Keratinocyte (primary cell): ENCODE measurements around the gene PRKAB1. TPM values are rescaled to one million over a fixed set of nuclear protein-coding genes. Genes with fewer than 3 reads are reported as not detected.

Experiments
- DNase-seq: peaks from one replicate; pipeline ENCODE4 v3.0.0-alpha.2; 2011; ENCODE audit warnings: low read depth, missing footprints, low spot score
- FAIRE-seq: peaks from 2 replicates; lab custom pipeline; 2011; peaks lifted over from hg19 to GRCh38; lab: Jason Lieb, UNC
- H2AFZ ChIP-seq: 2 replicates; pipeline ENCODE4 v1.6.0; 2012; ENCODE audit warnings: low read length, control low read depth, inconsistent platforms; ENCODE audit not compliant: control insufficient read depth
- H3K27ac ChIP-seq: 2 replicates; pipeline ENCODE4 v1.5.1; 2011; ENCODE audit warnings: low read length; ENCODE audit not compliant: control insufficient read depth, insufficient read depth
- H3K27me3 ChIP-seq: 3 replicates; pipeline ENCODE4 v1.6.0; 2011; ENCODE audit warnings: low read length; ENCODE audit not compliant: control insufficient read depth, insufficient read depth; ENCODE audit errors: extremely low read depth
- H3K36me3 ChIP-seq, 2 experiments: 2 replicates in 1 of 2; 3 replicates in 1 of 2; pipeline ENCODE4 v1.5.1; 2011; ENCODE audit warnings: low read length in 2 of 2, mild to moderate bottlenecking in 1 of 2; ENCODE audit not compliant: control insufficient read depth in 2 of 2, insufficient read depth in 2 of 2; ENCODE audit errors: extremely low read depth in 1 of 2
- H3K4me1 ChIP-seq: 3 replicates; pipeline ENCODE4 v1.5.1; 2011; ENCODE audit warnings: low read length; ENCODE audit not compliant: control insufficient read depth, insufficient read depth; ENCODE audit errors: extremely low read depth
- H3K4me2 ChIP-seq: 3 replicates; pipeline ENCODE4 v1.6.0; 2011; ENCODE audit warnings: low read depth, low read length; ENCODE audit not compliant: control insufficient read depth, insufficient read depth; ENCODE audit errors: extremely low read depth
- H3K4me3 ChIP-seq, 3 experiments: fragments of 200-600 bp in 1 of 3; sonication (generic) in 1 of 3; 2 replicates in 2 of 3; 3 replicates in 1 of 3; pipeline ENCODE4 v1.5.1; 2011 to 2016; ENCODE audit warnings: low read length in 3 of 3, mild to moderate bottlenecking in 3 of 3, control low read depth in 2 of 3, inconsistent platforms in 1 of 3, low read depth in 1 of 3, mixed read lengths in 1 of 3, mixed run types in 1 of 3, moderate library complexity in 1 of 3; ENCODE audit not compliant: control insufficient read depth in 2 of 3, insufficient read depth in 2 of 3; ENCODE audit errors: extremely low read depth in 1 of 3
- H3K79me2 ChIP-seq: 2 replicates; pipeline ENCODE4 v1.6.0; 2012; ENCODE audit warnings: low read length; ENCODE audit not compliant: control insufficient read depth, insufficient read depth
- H3K9ac ChIP-seq: 3 replicates; pipeline ENCODE4 v1.6.0; 2011; ENCODE audit warnings: low read length; ENCODE audit not compliant: control insufficient read depth, insufficient read depth; ENCODE audit errors: extremely low read depth
- H3K9me1 ChIP-seq: 3 replicates; pipeline ENCODE4 v1.6.0; 2011; ENCODE audit warnings: low read length; ENCODE audit not compliant: control insufficient read depth, insufficient read depth; ENCODE audit errors: extremely low read depth
- H3K9me3 ChIP-seq: 2 replicates; pipeline ENCODE4 v1.5.1; 2012; ENCODE audit warnings: low read depth, low read length; ENCODE audit not compliant: control insufficient read depth
- H4K20me1 ChIP-seq: 3 replicates; pipeline ENCODE4 v1.6.0; 2011; ENCODE audit warnings: low read length; ENCODE audit not compliant: control insufficient read depth, insufficient read depth; ENCODE audit errors: extremely low read depth
- CTCF ChIP-seq, 3 experiments: IDR thresholded peaks in 1 of 3; conservative IDR thresholded peaks in 1 of 3; optimal IDR thresholded peaks in 1 of 3; 2 replicates in 2 of 3; 3 replicates in 1 of 3; pipeline versions ENCODE3 to v1.5.1; 2011; ENCODE audit warnings: low read length in 3 of 3, mild to moderate bottlenecking in 3 of 3, moderate library complexity in 2 of 3, control low read depth in 1 of 3, inconsistent platforms in 1 of 3; ENCODE audit not compliant: insufficient read depth in 2 of 3; ENCODE audit errors: extremely low read depth in 1 of 3
- EZH2 ChIP-seq: IDR thresholded peaks from one replicate; pipeline ENCODE4 v1.6.1; 2012; ENCODE audit warnings: inconsistent platforms, mild to moderate bottlenecking, low read length, moderate library complexity
- dilution Hi-C: fragments of 300-500 bp; cut with MboI; formaldehyde crosslinking; loops from one replicate; pipeline ENCODE4 v1.7.0; 2020; ENCODE audit warnings: low sequenced_read_pairs; ENCODE audit not compliant: extremely low pct_ligation_motif_present
- polyA plus RNA-seq, 5 experiments: library from polyadenylated mRNA; depleted of rRNA in 3 of 5; stranded (reverse) in 3 of 5; stranded (forward) in 1 of 5; unstranded in 1 of 5; fragments of >200 nt; gene quantifications; 1 replicate in 1 of 5; 2 replicates in 3 of 5; 3 replicates in 1 of 5; pipeline versions ENCODE4 v1.2.1 to v1.2.3, GENCODE V29; 2011 to 2012; ENCODE audit warnings: missing spikeins in 2 of 5, low read depth in 1 of 5, low replicate concordance in 1 of 5

PRKAB1 gene
- polyA plus RNA-seq, 1 donor (not counting 4 experiments of a cell fraction or from before 2014, with no cell fraction given) = 22.0 TPM

- Histone ChIP-seq H3K9me3 (no peaks in the 10 kb centered on the region), H3K27ac (no peak overlapping the region), H3K9me1 (no peaks in the 10 kb centered on the region), H2AFZ (no peak overlapping the region), H3K36me3 (no peaks in the 10 kb centered on the region), H3K79me2 (no peaks in the 10 kb centered on the region), H4K20me1 (no peaks in the 10 kb centered on the region), H3K4me3 (no peak overlapping the region), H3K9ac (no peak overlapping the region), H3K27me3 (no peaks in the 10 kb centered on the region), H3K4me1 (no peaks in the 10 kb centered on the region), H3K4me2 (no peak overlapping the region)
- DNase-seq = no peak
- dilution Hi-C loops = no loop called here
- no peak for FAIRE-seq
- TF ChIP-seq EZH2 = no peak
- no peak for TF ChIP-seq CTCF (optimal IDR thresholded peaks at IDR 0.05 in 1 of 3, IDR thresholded peaks at IDR 0.05 in 1 of 3, conservative IDR thresholded peaks at IDR 0.05 in 1 of 3; ENCODE audit: extremely low read depth in 1 of 3, insufficient read depth in 2 of 3, low read length in 3 of 3)
Observed at GRCh38 chr12:119630962-119631550, 36.9 kb upstream of the PRKAB1 start.

- Histone ChIP-seq H3K36me3 (no peaks in the 10 kb centered on the region), H2AFZ (no peak overlapping the region), H3K9me1 (no peaks in the 10 kb centered on the region), H3K4me1 (no peaks in the 10 kb centered on the region), H3K9ac (no peak overlapping the region), H3K27me3 (no peaks in the 10 kb centered on the region), H4K20me1 (no peaks in the 10 kb centered on the region), H3K79me2 (no peaks in the 10 kb centered on the region), H3K4me3 (no peak overlapping the region), H3K27ac (no peak overlapping the region), H3K9me3 (no peaks in the 10 kb centered on the region), H3K4me2 (no peak overlapping the region)
- dilution Hi-C loops = no loop called here
- TF ChIP-seq EZH2 = no peak
- TF ChIP-seq CTCF (optimal IDR thresholded peaks at IDR 0.05 in 1 of 3, IDR thresholded peaks at IDR 0.05 in 1 of 3, conservative IDR thresholded peaks at IDR 0.05 in 1 of 3; ENCODE audit: extremely low read depth in 1 of 3, insufficient read depth in 2 of 3, low read length in 3 of 3) = no peak
- DNase-seq = no peak
- FAIRE-seq = no peak
Observed at GRCh38 chr12:119631930-119632678, 35.8 kb upstream of the PRKAB1 start.
